ENCODE results near the gene EFHD2.

- no peak for TF ChIP-seq CTCF (IDR thresholded peaks at IDR 0.05)
- no peak for TF ChIP-seq POLR2A (IDR thresholded peaks at IDR 0.05)
Observed at GRCh38 chr1:15443281-15443680, 33.6 kb downstream of the EFHD2 start.

Measured in body of pancreas (tissue), 4 donors.